ENCODE results near the gene NMT2.

GRCh38 chr10:15152556-15152955 is 15.9 kb downstream of the NMT2 start:
- no peak for TF ChIP-seq CTCF (IDR thresholded peaks at IDR 0.05)
- TF ChIP-seq POLR2AphosphoS5 (IDR thresholded peaks at IDR 0.05), result no peak
